ENCODE results near the gene ARHGAP33. TPM values are rescaled to one million over a fixed set of nuclear protein-coding genes. Genes with fewer than 3 reads are reported as not detected.

Gene ARHGAP33
- total and polyA plus RNA-seq, 2 experiments from 2014 or later: 11.6 to 22.1 TPM

GRCh38 chr19:35774274-35775045 is 904 bp upstream of the ARHGAP33 start:
- Histone ChIP-seq H3K4me3 (peak overlapping the region; percentile 65; the same call in 1 of the 2 replicates), H2AFZ (no peak overlapping the region), H3K27ac (ENCODE audit: low read depth) (no peak overlapping the region), H3K79me2 (replicated peaks; ENCODE audit: insufficient read depth) (no peaks in the 10 kb centered on the region), H3K4me2 (peak overlapping the region; percentile 62), H3K27me3 (ENCODE audit: insufficient read depth) (peaks cover 16% of the 10 kb centered on the region), H3F3A (replicated peaks; ENCODE audit: low read depth) (peaks cover 7% of the 10 kb centered on the region; the same call in 1 of the 2 replicates), H3K4me1 (ENCODE audit: insufficient read depth) (peaks cover 22% of the 10 kb centered on the region), H3K9me2 (ENCODE audit: insufficient read depth) (no peaks in the 10 kb centered on the region), H3K36me3 (ENCODE audit: insufficient read depth) (no peaks in the 10 kb centered on the region), H4K20me1 (replicated peaks; ENCODE audit: insufficient read depth) (no peaks in the 10 kb centered on the region; the same call in 1 of the 2 replicates)
- no peaks in the 10 kb centered on the region; the same call in 2 of the 3 replicates for H3K36me3 Mint-ChIP-seq (ENCODE audit: low read depth)
- no peak overlapping the region for H3K27ac Mint-ChIP-seq
- TF ChIP-seq CREB1 (CRISPR knock-in tag; IDR thresholded peaks at IDR 0.05; ENCODE audit: low read depth) (no peak), STAT1 (IDR thresholded peaks at IDR 0.05; ENCODE audit: unreplicated experiment) (no peak), EZH2phosphoT487 (IDR thresholded peaks at IDR 0.05; ENCODE audit: unreplicated experiment) (no peak), ZNF462 (CRISPR knock-in tag; IDR thresholded peaks at IDR 0.05) (no peak), ETS1 (IDR thresholded peaks at IDR 0.05) (no peak), CTCF (conservative IDR thresholded peaks at IDR 0.05; ENCODE audit: low read depth in 2 of 2) (no peak), EZH2 (IDR thresholded peaks at IDR 0.05; ENCODE audit: low read depth, unreplicated experiment) (no peak), NANOG (IDR thresholded peaks at IDR 0.05; ENCODE audit: borderline replicate concordance) (no peak), JUNB (IDR thresholded peaks at IDR 0.05; ENCODE audit: unreplicated experiment) (no peak), POLR2AphosphoS5 (IDR thresholded peaks at IDR 0.05; ENCODE audit: low read depth) (no peak), ZNF114 (CRISPR knock-in tag; IDR thresholded peaks at IDR 0.05) (no peak), ZNF331 (CRISPR knock-in tag; IDR thresholded peaks at IDR 0.05; ENCODE audit: low read depth) (no peak)
- H3K4me3 Mint-ChIP-seq: peak overlapping the region; percentile 1; the same call in 2 of the 3 replicates
- ATAC-seq (no peak), DNase-seq (ENCODE audit: low spot score) (peak; percentile 37)
- no peaks in the 10 kb centered on the region; the same call in 2 of the 3 replicates for H3K9me3 Mint-ChIP-seq
- peaks cover 32% of the 10 kb centered on the region for H3K4me1 Mint-ChIP-seq
- H3K27me3 Mint-ChIP-seq (ENCODE audit: insufficient read depth, low read depth, poor library complexity): peaks cover 21% of the 10 kb centered on the region

All from GM23338 (cell line).